ENCODE measurements around the gene TERF2IP. TPM values are rescaled to one million over a fixed set of nuclear protein-coding genes. Genes with fewer than 3 reads are reported as not detected.

TERF2IP gene
- polyA plus RNA-seq, 1 donor from 2014 or later = 752 TPM

DNA sequence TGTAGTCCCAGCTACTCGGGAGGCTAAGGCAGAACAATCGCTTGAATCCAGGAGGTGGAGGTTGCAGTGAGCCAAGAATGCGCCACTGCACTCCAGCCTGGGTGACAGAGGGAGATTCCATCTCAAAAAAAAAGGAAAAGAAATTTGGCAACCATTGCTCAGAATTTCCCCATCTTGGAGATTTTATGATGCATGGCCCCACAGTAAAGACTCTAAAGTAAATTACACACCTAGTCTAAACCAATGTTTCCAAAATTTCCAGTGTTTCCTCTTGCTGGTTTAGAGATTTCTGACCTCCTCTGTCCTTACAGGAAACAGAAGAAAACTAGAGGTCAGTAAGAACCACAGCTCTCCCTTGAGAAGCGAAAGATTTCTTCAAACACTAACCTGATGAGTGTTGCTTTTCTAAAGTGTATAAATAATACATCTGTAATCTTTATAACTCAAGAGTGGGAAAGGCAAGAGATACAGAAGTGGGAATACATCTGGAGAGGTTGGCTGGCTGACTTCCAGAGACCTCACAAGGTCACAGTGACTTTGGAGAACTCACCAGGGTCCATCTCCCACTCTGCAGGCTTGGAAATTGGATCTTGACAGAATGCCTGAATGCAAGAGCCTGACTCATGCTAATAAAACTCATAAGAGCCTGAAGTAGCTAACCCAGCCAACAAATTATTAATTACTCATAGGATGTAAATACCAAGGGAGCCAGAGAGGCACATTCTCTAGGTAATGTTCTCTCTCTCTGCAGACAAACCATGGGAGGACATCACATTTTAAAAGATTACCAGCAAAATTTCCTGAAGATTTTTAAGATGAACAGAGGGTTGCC lies 33.3 kb upstream of the TERF2IP start:
- no peak overlapping the region for H2AFZ ChIP-seq (ENCODE audit: low read depth, low read length)
- peaks cover 3% of the 10 kb centered on the region for H3K36me3 ChIP-seq (ENCODE audit: insufficient read depth, low read length)
- no peaks in the 10 kb centered on the region for H3K27me3 ChIP-seq (ENCODE audit: insufficient read depth, low read depth, low read length)
- H3K4me3 ChIP-seq (ENCODE audit: low read length) = no peak overlapping the region
- no peak overlapping the region for H3K9ac ChIP-seq (ENCODE audit: low read length)
- no peaks in the 10 kb centered on the region for H4K20me1 ChIP-seq (ENCODE audit: insufficient read depth)
- H3K4me2 ChIP-seq (ENCODE audit: low read length) = no peak overlapping the region
- no peaks in the 10 kb centered on the region for H3K79me2 ChIP-seq (replicated peaks; ENCODE audit: insufficient read depth, low read length)
- TF ChIP-seq EZH2 (IDR thresholded peaks at IDR 0.05; ENCODE audit: borderline replicate concordance, insufficient read depth, low read length, poor library complexity, severe bottlenecking) (no peak), EP300 (conservative IDR thresholded peaks at IDR 0.05; ENCODE audit: poor library complexity, severe bottlenecking) (no peak)
- TF ChIP-seq, protein P1, sequence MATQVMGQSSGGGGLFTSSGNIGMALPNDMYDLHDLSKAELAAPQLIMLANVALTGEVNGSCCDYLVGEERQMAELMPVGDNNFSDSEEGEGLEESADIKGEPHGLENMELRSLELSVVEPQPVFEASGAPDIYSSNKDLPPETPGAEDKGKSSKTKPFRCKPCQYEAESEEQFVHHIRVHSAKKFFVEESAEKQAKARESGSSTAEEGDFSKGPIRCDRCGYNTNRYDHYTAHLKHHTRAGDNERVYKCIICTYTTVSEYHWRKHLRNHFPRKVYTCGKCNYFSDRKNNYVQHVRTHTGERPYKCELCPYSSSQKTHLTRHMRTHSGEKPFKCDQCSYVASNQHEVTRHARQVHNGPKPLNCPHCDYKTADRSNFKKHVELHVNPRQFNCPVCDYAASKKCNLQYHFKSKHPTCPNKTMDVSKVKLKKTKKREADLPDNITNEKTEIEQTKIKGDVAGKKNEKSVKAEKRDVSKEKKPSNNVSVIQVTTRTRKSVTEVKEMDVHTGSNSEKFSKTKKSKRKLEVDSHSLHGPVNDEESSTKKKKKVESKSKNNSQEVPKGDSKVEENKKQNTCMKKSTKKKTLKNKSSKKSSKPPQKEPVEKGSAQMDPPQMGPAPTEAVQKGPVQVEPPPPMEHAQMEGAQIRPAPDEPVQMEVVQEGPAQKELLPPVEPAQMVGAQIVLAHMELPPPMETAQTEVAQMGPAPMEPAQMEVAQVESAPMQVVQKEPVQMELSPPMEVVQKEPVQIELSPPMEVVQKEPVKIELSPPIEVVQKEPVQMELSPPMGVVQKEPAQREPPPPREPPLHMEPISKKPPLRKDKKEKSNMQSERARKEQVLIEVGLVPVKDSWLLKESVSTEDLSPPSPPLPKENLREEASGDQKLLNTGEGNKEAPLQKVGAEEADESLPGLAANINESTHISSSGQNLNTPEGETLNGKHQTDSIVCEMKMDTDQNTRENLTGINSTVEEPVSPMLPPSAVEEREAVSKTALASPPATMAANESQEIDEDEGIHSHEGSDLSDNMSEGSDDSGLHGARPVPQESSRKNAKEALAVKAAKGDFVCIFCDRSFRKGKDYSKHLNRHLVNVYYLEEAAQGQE (IDR thresholded peaks at IDR 0.05; ENCODE audit: borderline replicate concordance) = no peak
- H3K9me3 ChIP-seq (ENCODE audit: low read length) = no peaks in the 10 kb centered on the region
- H3F3A ChIP-seq (ENCODE audit: insufficient read depth, low read length, poor library complexity, severe bottlenecking) = no peaks in the 10 kb centered on the region
- H3K9me2 ChIP-seq (ENCODE audit: insufficient read depth, low read length) = no peaks in the 10 kb centered on the region
- no peak overlapping the region for H3K27ac ChIP-seq (ENCODE audit: low read length)

DNA sequence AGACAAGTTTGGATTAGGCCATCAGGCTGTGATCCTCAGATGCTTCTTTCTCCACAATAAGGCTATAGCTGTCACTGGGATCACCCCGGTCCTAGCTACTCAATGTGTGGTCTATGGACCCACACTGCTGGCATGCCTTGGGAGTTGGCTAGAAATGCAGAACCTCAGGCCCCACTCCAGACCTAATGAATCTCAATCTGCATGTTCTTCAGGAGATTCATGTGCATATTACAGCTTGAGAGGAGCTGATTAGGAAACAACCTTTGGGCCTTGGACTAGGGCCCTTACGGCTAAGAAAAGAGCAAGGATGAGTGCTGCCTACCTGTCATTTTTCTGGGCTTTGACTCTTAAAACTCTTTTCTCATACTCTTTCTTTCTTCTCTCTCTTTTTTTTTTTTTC lies 32.0 kb upstream of the TERF2IP start:
- H3K9me2 ChIP-seq (ENCODE audit: insufficient read depth, low read length) = no peaks in the 10 kb centered on the region
- H3K4me3 ChIP-seq (ENCODE audit: low read length) = no peak overlapping the region
- no peaks in the 10 kb centered on the region for H3F3A ChIP-seq (ENCODE audit: insufficient read depth, low read length, poor library complexity, severe bottlenecking)
- H3K4me2 ChIP-seq (ENCODE audit: low read length) = no peak overlapping the region
- no peak overlapping the region for H3K27ac ChIP-seq (ENCODE audit: low read length)
- H3K36me3 ChIP-seq (ENCODE audit: insufficient read depth, low read length) = peaks cover 3% of the 10 kb centered on the region
- no peaks in the 10 kb centered on the region for H3K79me2 ChIP-seq (replicated peaks; ENCODE audit: insufficient read depth, low read length)
- no peak overlapping the region for H3K9ac ChIP-seq (ENCODE audit: low read length)
- no peak overlapping the region for H2AFZ ChIP-seq (ENCODE audit: low read depth, low read length)
- no peaks in the 10 kb centered on the region for H3K9me3 ChIP-seq (ENCODE audit: low read length)
- no peaks in the 10 kb centered on the region for H4K20me1 ChIP-seq (ENCODE audit: insufficient read depth)
- TF ChIP-seq TAF1 (IDR thresholded peaks at IDR 0.05; ENCODE audit: low read depth) = no peak
- TF ChIP-seq, protein P2, sequence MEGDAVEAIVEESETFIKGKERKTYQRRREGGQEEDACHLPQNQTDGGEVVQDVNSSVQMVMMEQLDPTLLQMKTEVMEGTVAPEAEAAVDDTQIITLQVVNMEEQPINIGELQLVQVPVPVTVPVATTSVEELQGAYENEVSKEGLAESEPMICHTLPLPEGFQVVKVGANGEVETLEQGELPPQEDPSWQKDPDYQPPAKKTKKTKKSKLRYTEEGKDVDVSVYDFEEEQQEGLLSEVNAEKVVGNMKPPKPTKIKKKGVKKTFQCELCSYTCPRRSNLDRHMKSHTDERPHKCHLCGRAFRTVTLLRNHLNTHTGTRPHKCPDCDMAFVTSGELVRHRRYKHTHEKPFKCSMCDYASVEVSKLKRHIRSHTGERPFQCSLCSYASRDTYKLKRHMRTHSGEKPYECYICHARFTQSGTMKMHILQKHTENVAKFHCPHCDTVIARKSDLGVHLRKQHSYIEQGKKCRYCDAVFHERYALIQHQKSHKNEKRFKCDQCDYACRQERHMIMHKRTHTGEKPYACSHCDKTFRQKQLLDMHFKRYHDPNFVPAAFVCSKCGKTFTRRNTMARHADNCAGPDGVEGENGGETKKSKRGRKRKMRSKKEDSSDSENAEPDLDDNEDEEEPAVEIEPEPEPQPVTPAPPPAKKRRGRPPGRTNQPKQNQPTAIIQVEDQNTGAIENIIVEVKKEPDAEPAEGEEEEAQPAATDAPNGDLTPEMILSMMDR (IDR thresholded peaks at IDR 0.05; ENCODE audit: poor library complexity, severe bottlenecking) = no peak
- H3K27me3 ChIP-seq (ENCODE audit: insufficient read depth, low read depth, low read length) = no peaks in the 10 kb centered on the region

DNA sequence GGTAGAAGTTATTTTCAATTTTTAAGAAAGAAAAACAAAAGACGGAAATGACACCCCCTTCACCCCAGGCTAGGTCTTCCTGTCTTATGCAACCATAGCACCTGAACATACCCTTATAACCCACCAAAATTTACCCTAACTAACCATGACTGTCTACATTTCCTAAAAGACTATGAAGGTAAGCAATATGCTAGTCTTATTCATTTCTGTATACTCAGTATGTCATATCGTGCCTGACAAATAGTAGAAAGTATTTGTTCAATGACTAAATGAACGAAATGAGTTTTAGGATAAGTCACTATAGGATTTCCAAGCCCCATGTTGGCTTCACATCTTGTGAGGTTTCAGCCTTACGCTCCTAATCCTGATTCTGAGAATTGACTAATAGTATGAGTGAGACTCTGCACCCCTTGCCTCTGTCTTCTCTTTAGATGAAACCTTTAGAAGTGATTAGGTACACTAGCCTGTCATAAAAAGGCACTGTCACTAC lies 31.0 kb upstream of the TERF2IP start:
- Histone ChIP-seq H3F3A (ENCODE audit: insufficient read depth, low read length, poor library complexity, severe bottlenecking) (no peaks in the 10 kb centered on the region), H4K20me1 (ENCODE audit: insufficient read depth) (no peaks in the 10 kb centered on the region), H3K79me2 (replicated peaks; ENCODE audit: insufficient read depth, low read length) (peaks cover 3% of the 10 kb centered on the region), H3K4me2 (ENCODE audit: low read length) (no peak overlapping the region), H3K27ac (ENCODE audit: low read length) (no peak overlapping the region), H3K4me3 (ENCODE audit: low read length) (no peak overlapping the region), H3K9me2 (ENCODE audit: insufficient read depth, low read length) (no peaks in the 10 kb centered on the region), H3K9me3 (ENCODE audit: low read length) (no peaks in the 10 kb centered on the region), H3K27me3 (ENCODE audit: insufficient read depth, low read depth, low read length) (no peaks in the 10 kb centered on the region), H3K9ac (ENCODE audit: low read length) (no peak overlapping the region), H3K36me3 (ENCODE audit: insufficient read depth, low read length) (peaks cover 3% of the 10 kb centered on the region), H2AFZ (ENCODE audit: low read depth, low read length) (no peak overlapping the region)
- TF ChIP-seq, protein P1 (IDR thresholded peaks at IDR 0.05; ENCODE audit: borderline replicate concordance) = no peak
- TF ChIP-seq MXI1 (conservative IDR thresholded peaks at IDR 0.05; ENCODE audit: poor library complexity, severe bottlenecking) = no peak
- no peak for TF ChIP-seq TAF1 (IDR thresholded peaks at IDR 0.05; ENCODE audit: low read depth)
- TF ChIP-seq, protein P2 (IDR thresholded peaks at IDR 0.05; ENCODE audit: poor library complexity, severe bottlenecking) = no peak
- no peak for TF ChIP-seq RAD21 (conservative IDR thresholded peaks at IDR 0.05)
- no peak for TF ChIP-seq EZH2 (IDR thresholded peaks at IDR 0.05; ENCODE audit: borderline replicate concordance, insufficient read depth, low read length, poor library complexity, severe bottlenecking)
- no peak for TF ChIP-seq EP300 (conservative IDR thresholded peaks at IDR 0.05; ENCODE audit: poor library complexity, severe bottlenecking)
- no peak for TF ChIP-seq POLR2AphosphoS5 (IDR thresholded peaks at IDR 0.05)
- TF ChIP-seq SMC3 (conservative IDR thresholded peaks at IDR 0.05; ENCODE audit: poor library complexity) = no peak

All from neural cell (in vitro differentiated cells).